Measurements from ENCODE around the gene PTPRE.

Gene PTPRE

DNA sequence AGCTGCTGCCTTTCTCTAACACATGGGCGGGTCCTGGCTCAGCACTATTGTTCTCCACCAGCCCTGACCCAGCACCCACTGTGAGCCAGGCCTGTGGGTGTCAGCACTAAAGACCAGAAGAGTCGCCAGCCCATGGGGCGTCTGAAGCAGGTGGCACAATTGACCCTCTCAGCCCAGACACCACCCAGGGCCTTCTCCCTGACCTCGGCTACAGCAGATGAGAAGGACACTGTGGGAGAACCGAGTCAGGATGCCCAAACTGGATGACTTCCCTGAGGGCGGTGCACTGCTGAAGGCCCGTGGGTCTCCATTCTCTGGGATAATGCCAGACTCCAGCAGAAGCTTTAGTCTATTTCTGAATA lies 122.4 kb downstream of the PTPRE start:
- TF ChIP-seq TAF1 (IDR thresholded peaks at IDR 0.05; ENCODE audit: borderline replicate concordance, insufficient read depth, low read length) (no peak), SIN3A (IDR thresholded peaks at IDR 0.05; ENCODE audit: borderline replicate concordance, insufficient read depth, low read length) (no peak), POLR2AphosphoS5 (IDR thresholded peaks at IDR 0.05; ENCODE audit: low read depth, low read length) (no peak), FOXP2 (optimal IDR thresholded peaks at IDR 0.05; ENCODE audit: borderline replicate concordance, extremely low read depth, extremely low read length, insufficient read depth) (no peak)
- TF ChIP-seq, protein P1, sequence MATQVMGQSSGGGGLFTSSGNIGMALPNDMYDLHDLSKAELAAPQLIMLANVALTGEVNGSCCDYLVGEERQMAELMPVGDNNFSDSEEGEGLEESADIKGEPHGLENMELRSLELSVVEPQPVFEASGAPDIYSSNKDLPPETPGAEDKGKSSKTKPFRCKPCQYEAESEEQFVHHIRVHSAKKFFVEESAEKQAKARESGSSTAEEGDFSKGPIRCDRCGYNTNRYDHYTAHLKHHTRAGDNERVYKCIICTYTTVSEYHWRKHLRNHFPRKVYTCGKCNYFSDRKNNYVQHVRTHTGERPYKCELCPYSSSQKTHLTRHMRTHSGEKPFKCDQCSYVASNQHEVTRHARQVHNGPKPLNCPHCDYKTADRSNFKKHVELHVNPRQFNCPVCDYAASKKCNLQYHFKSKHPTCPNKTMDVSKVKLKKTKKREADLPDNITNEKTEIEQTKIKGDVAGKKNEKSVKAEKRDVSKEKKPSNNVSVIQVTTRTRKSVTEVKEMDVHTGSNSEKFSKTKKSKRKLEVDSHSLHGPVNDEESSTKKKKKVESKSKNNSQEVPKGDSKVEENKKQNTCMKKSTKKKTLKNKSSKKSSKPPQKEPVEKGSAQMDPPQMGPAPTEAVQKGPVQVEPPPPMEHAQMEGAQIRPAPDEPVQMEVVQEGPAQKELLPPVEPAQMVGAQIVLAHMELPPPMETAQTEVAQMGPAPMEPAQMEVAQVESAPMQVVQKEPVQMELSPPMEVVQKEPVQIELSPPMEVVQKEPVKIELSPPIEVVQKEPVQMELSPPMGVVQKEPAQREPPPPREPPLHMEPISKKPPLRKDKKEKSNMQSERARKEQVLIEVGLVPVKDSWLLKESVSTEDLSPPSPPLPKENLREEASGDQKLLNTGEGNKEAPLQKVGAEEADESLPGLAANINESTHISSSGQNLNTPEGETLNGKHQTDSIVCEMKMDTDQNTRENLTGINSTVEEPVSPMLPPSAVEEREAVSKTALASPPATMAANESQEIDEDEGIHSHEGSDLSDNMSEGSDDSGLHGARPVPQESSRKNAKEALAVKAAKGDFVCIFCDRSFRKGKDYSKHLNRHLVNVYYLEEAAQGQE (IDR thresholded peaks at IDR 0.05; ENCODE audit: insufficient read depth in 1 of 2, low read depth in 2 of 2, low read length in 2 of 2), result no peak

- no peak for TF ChIP-seq POLR2AphosphoS5 (IDR thresholded peaks at IDR 0.05; ENCODE audit: low read depth, low read length)
- no peak for TF ChIP-seq SIN3A (IDR thresholded peaks at IDR 0.05; ENCODE audit: borderline replicate concordance, insufficient read depth, low read length)
- TF ChIP-seq, protein P1 (IDR thresholded peaks at IDR 0.05; ENCODE audit: insufficient read depth in 1 of 2, low read depth in 2 of 2, low read length in 2 of 2), result no peak
- no peak for TF ChIP-seq FOXP2 (optimal IDR thresholded peaks at IDR 0.05; ENCODE audit: borderline replicate concordance, extremely low read depth, extremely low read length, insufficient read depth)
- TF ChIP-seq TAF1 (IDR thresholded peaks at IDR 0.05; ENCODE audit: borderline replicate concordance, insufficient read depth, low read length), result no peak
Measured at GRCh38 chr10:128029731-128030369, 122.9 kb downstream of the PTPRE start.

DNA sequence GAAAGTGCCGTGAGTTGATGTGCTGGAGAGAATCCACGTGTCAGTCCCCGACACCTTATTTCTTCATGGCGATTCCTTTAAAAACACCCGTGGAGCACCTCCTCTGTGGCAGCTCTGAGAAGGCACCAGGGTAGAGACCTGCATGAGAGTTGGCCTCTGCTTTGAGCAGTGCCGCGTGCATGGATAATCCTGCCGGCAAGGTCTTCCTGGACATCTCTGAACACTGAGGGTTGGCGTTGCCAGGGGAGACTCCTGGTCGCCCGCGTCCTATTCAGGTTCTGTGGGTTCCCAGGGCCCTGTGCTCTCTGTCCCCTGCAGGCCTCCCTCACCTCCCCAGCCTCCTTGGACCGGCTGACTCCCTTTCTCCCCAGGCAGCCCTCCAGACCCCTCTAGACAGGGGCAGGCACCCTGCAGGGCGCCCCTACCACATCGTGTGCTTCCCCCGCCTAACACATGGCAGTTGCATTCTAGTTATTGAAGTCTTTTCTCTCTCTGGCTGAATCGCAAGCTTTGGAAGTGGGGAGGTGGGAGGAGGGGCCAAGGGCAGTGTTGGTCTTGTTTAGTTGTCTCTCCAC lies 123.7 kb downstream of the PTPRE start:
- no peak for TF ChIP-seq TAF1 (IDR thresholded peaks at IDR 0.05; ENCODE audit: borderline replicate concordance, insufficient read depth, low read length)

GRCh38 chr10:128031216-128031615 lies 124.3 kb downstream of the PTPRE start:
- TF ChIP-seq POLR2AphosphoS5 (IDR thresholded peaks at IDR 0.05; ENCODE audit: low read depth, low read length), result no peak
- TF ChIP-seq SIN3A (IDR thresholded peaks at IDR 0.05; ENCODE audit: borderline replicate concordance, insufficient read depth, low read length), result no peak
- TF ChIP-seq, protein P1 (IDR thresholded peaks at IDR 0.05; ENCODE audit: insufficient read depth in 1 of 2, low read depth in 2 of 2, low read length in 2 of 2), result no peak
- no peak for TF ChIP-seq FOXP2 (optimal IDR thresholded peaks at IDR 0.05; ENCODE audit: borderline replicate concordance, extremely low read depth, extremely low read length, insufficient read depth)
- TF ChIP-seq TAF1 (IDR thresholded peaks at IDR 0.05; ENCODE audit: borderline replicate concordance, insufficient read depth, low read length), result no peak

- TF ChIP-seq FOXP2 (optimal IDR thresholded peaks at IDR 0.05; ENCODE audit: borderline replicate concordance, extremely low read depth, extremely low read length, insufficient read depth) (no peak), TAF1 (IDR thresholded peaks at IDR 0.05; ENCODE audit: borderline replicate concordance, insufficient read depth, low read length) (no peak), SIN3A (IDR thresholded peaks at IDR 0.05; ENCODE audit: borderline replicate concordance, insufficient read depth, low read length) (no peak), POLR2AphosphoS5 (IDR thresholded peaks at IDR 0.05; ENCODE audit: low read depth, low read length) (no peak)
- TF ChIP-seq, protein P1 (IDR thresholded peaks at IDR 0.05; ENCODE audit: insufficient read depth in 1 of 2, low read depth in 2 of 2, low read length in 2 of 2), result no peak
Measured at GRCh38 chr10:128032466-128032865, 125.6 kb downstream of the PTPRE start.

All from PFSK-1 (cell line).